IPS-15b (cell line): ENCODE measurements around the gene TM9SF2.
"Not testable (repeated sequence)": the region's sequence is repeated elsewhere in the genome, so short reads cannot be mapped to it uniquely, and the experiment has no call there.

Source experiments
- H3K27me3 ChIP-seq: one replicate; pipeline ENCODE4 v1.6.1; 2013; ENCODE audit warnings: low read length; ENCODE audit not compliant: control insufficient read depth, insufficient read depth
- H3K36me3 ChIP-seq: one replicate; pipeline ENCODE4 v1.6.1; 2013; ENCODE audit warnings: low read length; ENCODE audit not compliant: control insufficient read depth, insufficient read depth
- H3K4me1 ChIP-seq: one replicate; pipeline ENCODE4 v1.6.1; 2013; ENCODE audit warnings: mild to moderate bottlenecking, low read length; ENCODE audit not compliant: control insufficient read depth, insufficient read depth
- H3K4me3 ChIP-seq: one replicate; pipeline ENCODE4 v1.5.1; 2013; ENCODE audit warnings: low read depth, low read length
- H3K9ac ChIP-seq: one replicate; pipeline ENCODE4 v1.6.1; 2013; ENCODE audit warnings: low read depth, mild to moderate bottlenecking, low read length
- H3K9me3 ChIP-seq: one replicate; pipeline ENCODE4 v1.6.1; 2013; ENCODE audit warnings: mild to moderate bottlenecking, low read length; ENCODE audit not compliant: control insufficient read depth, insufficient read depth

The TM9SF2 gene

GRCh38 chr13:99566125-99567083 is 65.1 kb downstream of the TM9SF2 start:
- H3K9ac ChIP-seq: no peak overlapping the region

GRCh38 chr13:99568901-99569300 is 67.6 kb downstream of the TM9SF2 start:
- not testable (repeated sequence) for H3K4me1 ChIP-seq, H3K4me3 ChIP-seq, H3K9ac ChIP-seq, H3K36me3 ChIP-seq, H3K9me3 ChIP-seq, H3K27me3 ChIP-seq

More at GRCh38 chr13:99566125-99567083, 65.1 kb downstream of the TM9SF2 start:
- no peaks in the 10 kb centered on the region for H3K27me3 ChIP-seq
- no peaks in the 10 kb centered on the region for H3K9me3 ChIP-seq
- H3K4me3 ChIP-seq: no peak overlapping the region
- H3K4me1 ChIP-seq: no peaks in the 10 kb centered on the region
- no peaks in the 10 kb centered on the region for H3K36me3 ChIP-seq

- peaks cover 2% of the 10 kb centered on the region for H3K4me1 ChIP-seq
- no peak overlapping the region for H3K4me3 ChIP-seq
- no peak overlapping the region for H3K9ac ChIP-seq
- no peaks in the 10 kb centered on the region for H3K27me3 ChIP-seq
- no peaks in the 10 kb centered on the region for H3K36me3 ChIP-seq
- no peaks in the 10 kb centered on the region for H3K9me3 ChIP-seq
These were observed 70.9 kb downstream of the TM9SF2 start for GRCh38 chr13:99572131-99572530.

- Histone ChIP-seq H3K9me3 (no peaks in the 10 kb centered on the region), H3K36me3 (no peaks in the 10 kb centered on the region), H3K27me3 (no peaks in the 10 kb centered on the region), H3K4me1 (peaks cover 2% of the 10 kb centered on the region), H3K9ac (no peak overlapping the region), H3K4me3 (no peak overlapping the region)
These were observed 71.6 kb downstream of the TM9SF2 start for GRCh38 chr13:99572921-99573320.

- Histone ChIP-seq H3K9me3 (no peaks in the 10 kb centered on the region), H3K4me3 (no peak overlapping the region), H3K27me3 (no peaks in the 10 kb centered on the region), H3K36me3 (no peaks in the 10 kb centered on the region), H3K9ac (no peak overlapping the region), H3K4me1 (peaks cover 2% of the 10 kb centered on the region)
These were observed 74.3 kb downstream of the TM9SF2 start for GRCh38 chr13:99575376-99576120.

- H3K9me3 ChIP-seq: no peaks in the 10 kb centered on the region
- H3K9ac ChIP-seq: no peak overlapping the region
- no peak overlapping the region for H3K4me3 ChIP-seq
- H3K36me3 ChIP-seq: no peaks in the 10 kb centered on the region
- H3K27me3 ChIP-seq: no peaks in the 10 kb centered on the region
- peaks cover 2% of the 10 kb centered on the region for H3K4me1 ChIP-seq
These were observed 77.0 kb downstream of the TM9SF2 start for GRCh38 chr13:99577934-99578917.

GRCh38 chr13:99580500-99581268 is 79.4 kb downstream of the TM9SF2 start:
- Histone ChIP-seq H3K4me3 (no peak overlapping the region), H3K4me1 (no peaks in the 10 kb centered on the region), H3K9me3 (no peaks in the 10 kb centered on the region), H3K9ac (no peak overlapping the region), H3K36me3 (no peaks in the 10 kb centered on the region), H3K27me3 (no peaks in the 10 kb centered on the region)

GRCh38 chr13:99582511-99582910 is 81.2 kb downstream of the TM9SF2 start:
- Histone ChIP-seq H3K4me1 (no peaks in the 10 kb centered on the region), H3K9ac (no peak overlapping the region), H3K4me3 (no peak overlapping the region), H3K9me3 (no peaks in the 10 kb centered on the region), H3K36me3 (no peaks in the 10 kb centered on the region), H3K27me3 (no peaks in the 10 kb centered on the region)

GRCh38 chr13:99585609-99586008 is 84.3 kb downstream of the TM9SF2 start:
- H3K4me1 ChIP-seq: no peaks in the 10 kb centered on the region
- no peak overlapping the region for H3K4me3 ChIP-seq
- H3K9me3 ChIP-seq: no peaks in the 10 kb centered on the region
- no peaks in the 10 kb centered on the region for H3K36me3 ChIP-seq
- no peak overlapping the region for H3K9ac ChIP-seq
- H3K27me3 ChIP-seq: no peaks in the 10 kb centered on the region

GRCh38 chr13:99587021-99587420 is 85.7 kb downstream of the TM9SF2 start:
- Histone ChIP-seq H3K9ac (no peak overlapping the region), H3K4me1 (no peaks in the 10 kb centered on the region), H3K9me3 (no peaks in the 10 kb centered on the region), H3K4me3 (no peak overlapping the region), H3K36me3 (no peaks in the 10 kb centered on the region), H3K27me3 (no peaks in the 10 kb centered on the region)
